Measurements from ENCODE around the gene LTC4S. TPM values are rescaled to one million over a fixed set of nuclear protein-coding genes. Genes with fewer than 3 reads are reported as not detected.

LTC4S gene
- total RNA-seq, 2 experiments from 2014 or later: 0.44 to 4.5 TPM

GRCh38 chr5:179776411-179776938 is 17.3 kb upstream of the LTC4S start:
- intact Hi-C loops (cut with micrococcal nuclease; ENCODE audit: unreplicated experiment): no loop called here
- CTCF ChIA-PET (ENCODE audit: unreplicated experiment): no interaction called here
- Histone ChIP-seq H3K9me3 (ENCODE audit: low read length) (no peaks in the 10 kb centered on the region), H3K79me2 (ENCODE audit: insufficient read depth, low read depth, low read length) (no peaks in the 10 kb centered on the region), H3K4me2 (ENCODE audit: low read length) (no peak overlapping the region), H2AFZ (ENCODE audit: low read length) (no peak overlapping the region), H3K4me3 (ENCODE audit: low read depth, low read length, poor library complexity, severe bottlenecking) (no peak overlapping the region), H3K4me1 (ENCODE audit: insufficient read depth, low read length, poor library complexity, severe bottlenecking) (no peaks in the 10 kb centered on the region), H3K36me3 (ENCODE audit: insufficient read depth, low read length) (peaks cover 71% of the 10 kb centered on the region), H4K20me1 (ENCODE audit: insufficient read depth, low read length) (no peaks in the 10 kb centered on the region), H3K27ac (ENCODE audit: low read depth, low read length, poor library complexity, severe bottlenecking) (no peak overlapping the region), H3K9me2 (ENCODE audit: insufficient read depth, low read length) (no peaks in the 10 kb centered on the region)
- BruUV-seq (replicated peaks): TSS peak; percentile 16
- TF ChIP-seq, protein P1, sequence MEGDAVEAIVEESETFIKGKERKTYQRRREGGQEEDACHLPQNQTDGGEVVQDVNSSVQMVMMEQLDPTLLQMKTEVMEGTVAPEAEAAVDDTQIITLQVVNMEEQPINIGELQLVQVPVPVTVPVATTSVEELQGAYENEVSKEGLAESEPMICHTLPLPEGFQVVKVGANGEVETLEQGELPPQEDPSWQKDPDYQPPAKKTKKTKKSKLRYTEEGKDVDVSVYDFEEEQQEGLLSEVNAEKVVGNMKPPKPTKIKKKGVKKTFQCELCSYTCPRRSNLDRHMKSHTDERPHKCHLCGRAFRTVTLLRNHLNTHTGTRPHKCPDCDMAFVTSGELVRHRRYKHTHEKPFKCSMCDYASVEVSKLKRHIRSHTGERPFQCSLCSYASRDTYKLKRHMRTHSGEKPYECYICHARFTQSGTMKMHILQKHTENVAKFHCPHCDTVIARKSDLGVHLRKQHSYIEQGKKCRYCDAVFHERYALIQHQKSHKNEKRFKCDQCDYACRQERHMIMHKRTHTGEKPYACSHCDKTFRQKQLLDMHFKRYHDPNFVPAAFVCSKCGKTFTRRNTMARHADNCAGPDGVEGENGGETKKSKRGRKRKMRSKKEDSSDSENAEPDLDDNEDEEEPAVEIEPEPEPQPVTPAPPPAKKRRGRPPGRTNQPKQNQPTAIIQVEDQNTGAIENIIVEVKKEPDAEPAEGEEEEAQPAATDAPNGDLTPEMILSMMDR (conservative IDR thresholded peaks at IDR 0.05; ENCODE audit: low read length): no peak
- TF ChIP-seq EZH2phosphoT487 (IDR thresholded peaks at IDR 0.05; ENCODE audit: borderline replicate concordance, low read depth, low read length): no peak
- POLR2A ChIA-PET: interaction anchor here (1.3 kb wide), 1 partner anchor 8 kb away, joined by 4 read pairs; no protein-coding TSS in a partner anchor
- DNase-seq (ENCODE audit: low spot score): no peak

DNA sequence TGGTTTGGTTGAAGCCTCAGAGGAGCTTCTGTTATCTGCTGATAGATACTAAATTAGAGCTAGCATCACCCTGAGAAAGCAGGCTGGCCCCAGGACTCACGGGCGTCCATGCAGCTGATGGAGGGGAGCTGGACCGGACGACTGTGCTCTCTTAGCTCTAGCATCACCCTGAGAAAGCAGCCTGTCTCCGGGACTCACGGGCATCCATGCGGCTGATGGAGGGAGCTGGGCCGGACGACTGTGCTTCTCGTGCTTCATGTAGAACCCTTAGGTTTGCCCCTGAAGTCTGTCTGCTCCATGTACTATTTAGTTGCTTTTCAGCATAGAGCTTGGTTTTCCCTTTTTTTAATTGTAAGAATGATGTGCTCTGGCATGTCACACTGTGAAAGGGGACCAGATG is 16.3 kb upstream of the LTC4S start:
- DNase-seq (ENCODE audit: low spot score): no peak
- Histone ChIP-seq H4K20me1 (ENCODE audit: insufficient read depth, low read length) (no peaks in the 10 kb centered on the region), H3K36me3 (ENCODE audit: insufficient read depth, low read length) (peaks cover 62% of the 10 kb centered on the region), H2AFZ (ENCODE audit: low read length) (no peak overlapping the region), H3K27ac (ENCODE audit: low read depth, low read length, poor library complexity, severe bottlenecking) (no peak overlapping the region), H3K9me2 (ENCODE audit: insufficient read depth, low read length) (no peaks in the 10 kb centered on the region), H3K4me2 (ENCODE audit: low read length) (no peak overlapping the region), H3K4me1 (ENCODE audit: insufficient read depth, low read length, poor library complexity, severe bottlenecking) (no peaks in the 10 kb centered on the region), H3K79me2 (ENCODE audit: insufficient read depth, low read depth, low read length) (no peaks in the 10 kb centered on the region), H3K4me3 (ENCODE audit: low read depth, low read length, poor library complexity, severe bottlenecking) (no peak overlapping the region), H3K9me3 (ENCODE audit: low read length) (no peaks in the 10 kb centered on the region)
- POLR2A ChIA-PET: interaction anchor here (0.6 to 1.3 kb wide), 3 partner anchors 9 to 219 kb away, joined by 3 to 4 read pairs (median 3); no protein-coding TSS in a partner anchor
- intact Hi-C loops (cut with micrococcal nuclease; ENCODE audit: unreplicated experiment): no loop called here
- no TSS peak for BruUV-seq (replicated peaks)
- CTCF ChIA-PET (ENCODE audit: unreplicated experiment): no interaction called here
- no peak for TF ChIP-seq EZH2phosphoT487 (IDR thresholded peaks at IDR 0.05; ENCODE audit: borderline replicate concordance, low read depth, low read length)
- TF ChIP-seq, protein P1 (conservative IDR thresholded peaks at IDR 0.05; ENCODE audit: low read length): no peak

DNA sequence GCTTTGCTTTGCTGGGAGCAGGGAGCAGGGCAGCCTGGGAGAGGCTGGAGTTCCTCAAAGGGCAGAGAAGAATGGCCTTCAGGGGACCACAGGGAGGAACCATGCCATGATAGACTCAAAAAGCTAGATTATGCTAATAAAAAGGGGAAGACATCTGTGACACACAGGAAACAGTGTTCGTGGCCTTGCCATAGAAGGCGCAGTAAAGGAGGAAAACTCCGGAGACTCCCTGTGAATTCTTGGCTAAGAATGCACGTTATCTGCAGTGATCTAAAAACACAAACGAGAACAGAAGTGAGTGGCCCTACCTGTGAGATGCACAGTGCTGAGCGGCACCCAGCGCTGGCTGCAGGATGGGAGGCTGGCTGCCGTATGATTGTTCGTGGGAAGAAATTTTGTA is 15.9 kb upstream of the LTC4S start:
- no peak overlapping the region for H2AFZ ChIP-seq (ENCODE audit: low read length)
- H3K4me2 ChIP-seq (ENCODE audit: low read length): no peak overlapping the region
- POLR2A ChIA-PET: no interaction called here
- DNase-seq (ENCODE audit: low spot score): no peak
- no TSS peak for BruUV-seq (replicated peaks)
- no peaks in the 10 kb centered on the region for H3K9me3 ChIP-seq (ENCODE audit: low read length)
- H3K4me3 ChIP-seq (ENCODE audit: low read depth, low read length, poor library complexity, severe bottlenecking): no peak overlapping the region
- H3K9me2 ChIP-seq (ENCODE audit: insufficient read depth, low read length): no peaks in the 10 kb centered on the region
- no peak overlapping the region for H3K27ac ChIP-seq (ENCODE audit: low read depth, low read length, poor library complexity, severe bottlenecking)
- H3K36me3 ChIP-seq (ENCODE audit: insufficient read depth, low read length): peaks cover 59% of the 10 kb centered on the region
- H4K20me1 ChIP-seq (ENCODE audit: insufficient read depth, low read length): no peaks in the 10 kb centered on the region
- CTCF ChIA-PET (ENCODE audit: unreplicated experiment): no interaction called here
- intact Hi-C loops (cut with micrococcal nuclease; ENCODE audit: unreplicated experiment): no loop called here
- no peaks in the 10 kb centered on the region for H3K79me2 ChIP-seq (ENCODE audit: insufficient read depth, low read depth, low read length)
- H3K4me1 ChIP-seq (ENCODE audit: insufficient read depth, low read length, poor library complexity, severe bottlenecking): no peaks in the 10 kb centered on the region
- TF ChIP-seq, protein P1 (conservative IDR thresholded peaks at IDR 0.05; ENCODE audit: low read length): no peak
- TF ChIP-seq EZH2phosphoT487 (IDR thresholded peaks at IDR 0.05; ENCODE audit: borderline replicate concordance, low read depth, low read length): no peak
